ENCODE data around the gene KCNT2. TPM values are rescaled to one million over a fixed set of nuclear protein-coding genes. Genes with fewer than 3 reads are reported as not detected.

The KCNT2 gene
- total RNA-seq, 4 donors from 2014 or later: 0.35 to 0.88 (median 0.51) TPM; not detected in 1

DNA sequence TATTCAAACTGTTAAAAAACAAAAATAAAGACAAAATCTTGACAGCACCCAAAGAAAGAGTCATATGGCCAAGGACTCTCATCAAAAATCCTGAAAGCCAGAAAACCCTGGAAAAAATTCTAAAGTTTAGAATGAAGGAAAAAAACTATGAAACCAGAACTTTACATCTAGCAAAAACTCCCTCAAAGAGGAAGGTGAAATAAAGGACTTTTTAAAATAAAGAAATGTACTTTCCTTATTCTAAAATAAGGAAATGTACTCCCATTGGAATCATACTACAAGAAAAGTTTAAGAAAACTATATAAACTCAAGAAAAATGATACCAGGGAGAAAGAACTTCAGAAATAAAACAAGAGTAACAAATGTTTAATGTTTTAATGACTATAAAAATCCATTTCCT, 206.3 kb downstream of the KCNT2 start:
- ATAC-seq: no peak
- Histone ChIP-seq H3K36me3 (no peaks in the 10 kb centered on the region), H3K9me3 (no peaks in the 10 kb centered on the region), H3K4me3 (no peak overlapping the region), H3K4me1 (no peaks in the 10 kb centered on the region), H3K27me3 (no peaks in the 10 kb centered on the region), H3K27ac (no peak overlapping the region)
- TF ChIP-seq, protein P1, sequence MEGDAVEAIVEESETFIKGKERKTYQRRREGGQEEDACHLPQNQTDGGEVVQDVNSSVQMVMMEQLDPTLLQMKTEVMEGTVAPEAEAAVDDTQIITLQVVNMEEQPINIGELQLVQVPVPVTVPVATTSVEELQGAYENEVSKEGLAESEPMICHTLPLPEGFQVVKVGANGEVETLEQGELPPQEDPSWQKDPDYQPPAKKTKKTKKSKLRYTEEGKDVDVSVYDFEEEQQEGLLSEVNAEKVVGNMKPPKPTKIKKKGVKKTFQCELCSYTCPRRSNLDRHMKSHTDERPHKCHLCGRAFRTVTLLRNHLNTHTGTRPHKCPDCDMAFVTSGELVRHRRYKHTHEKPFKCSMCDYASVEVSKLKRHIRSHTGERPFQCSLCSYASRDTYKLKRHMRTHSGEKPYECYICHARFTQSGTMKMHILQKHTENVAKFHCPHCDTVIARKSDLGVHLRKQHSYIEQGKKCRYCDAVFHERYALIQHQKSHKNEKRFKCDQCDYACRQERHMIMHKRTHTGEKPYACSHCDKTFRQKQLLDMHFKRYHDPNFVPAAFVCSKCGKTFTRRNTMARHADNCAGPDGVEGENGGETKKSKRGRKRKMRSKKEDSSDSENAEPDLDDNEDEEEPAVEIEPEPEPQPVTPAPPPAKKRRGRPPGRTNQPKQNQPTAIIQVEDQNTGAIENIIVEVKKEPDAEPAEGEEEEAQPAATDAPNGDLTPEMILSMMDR (IDR thresholded peaks at IDR 0.05 in 4 of 5, conservative IDR thresholded peaks at IDR 0.05 in 1 of 5): no peak
- no peak for TF ChIP-seq POLR2A (IDR thresholded peaks at IDR 0.05)
- no peak for DNase-seq
- in situ Hi-C loops (cut with MboI; ENCODE audit: low sequenced_read_pairs in 4 of 4) (no loop called here), intact Hi-C loops (cut with DNase I; ENCODE audit: low total_unique reads) (no loop called here)

GRCh38 chr1:196401452-196401833, 206.8 kb downstream of the KCNT2 start:
- intact Hi-C loops (cut with DNase I; ENCODE audit: low total_unique reads) (no loop called here), in situ Hi-C loops (cut with MboI; ENCODE audit: low sequenced_read_pairs in 4 of 4) (no loop called here)
- Histone ChIP-seq H3K4me3 (no peak overlapping the region), H3K27ac (peak overlapping the region in 1 of 4 donors; percentile 15), H3K4me1 (no peaks in the 10 kb centered on the region), H3K36me3 (no peaks in the 10 kb centered on the region), H3K9me3 (no peaks in the 10 kb centered on the region), H3K27me3 (no peaks in the 10 kb centered on the region)
- DNase-seq: no peak
- no peak for ATAC-seq
- no peak for TF ChIP-seq POLR2A (IDR thresholded peaks at IDR 0.05)
- TF ChIP-seq, protein P1 (IDR thresholded peaks at IDR 0.05 in 4 of 5, conservative IDR thresholded peaks at IDR 0.05 in 1 of 5): no peak

DNA sequence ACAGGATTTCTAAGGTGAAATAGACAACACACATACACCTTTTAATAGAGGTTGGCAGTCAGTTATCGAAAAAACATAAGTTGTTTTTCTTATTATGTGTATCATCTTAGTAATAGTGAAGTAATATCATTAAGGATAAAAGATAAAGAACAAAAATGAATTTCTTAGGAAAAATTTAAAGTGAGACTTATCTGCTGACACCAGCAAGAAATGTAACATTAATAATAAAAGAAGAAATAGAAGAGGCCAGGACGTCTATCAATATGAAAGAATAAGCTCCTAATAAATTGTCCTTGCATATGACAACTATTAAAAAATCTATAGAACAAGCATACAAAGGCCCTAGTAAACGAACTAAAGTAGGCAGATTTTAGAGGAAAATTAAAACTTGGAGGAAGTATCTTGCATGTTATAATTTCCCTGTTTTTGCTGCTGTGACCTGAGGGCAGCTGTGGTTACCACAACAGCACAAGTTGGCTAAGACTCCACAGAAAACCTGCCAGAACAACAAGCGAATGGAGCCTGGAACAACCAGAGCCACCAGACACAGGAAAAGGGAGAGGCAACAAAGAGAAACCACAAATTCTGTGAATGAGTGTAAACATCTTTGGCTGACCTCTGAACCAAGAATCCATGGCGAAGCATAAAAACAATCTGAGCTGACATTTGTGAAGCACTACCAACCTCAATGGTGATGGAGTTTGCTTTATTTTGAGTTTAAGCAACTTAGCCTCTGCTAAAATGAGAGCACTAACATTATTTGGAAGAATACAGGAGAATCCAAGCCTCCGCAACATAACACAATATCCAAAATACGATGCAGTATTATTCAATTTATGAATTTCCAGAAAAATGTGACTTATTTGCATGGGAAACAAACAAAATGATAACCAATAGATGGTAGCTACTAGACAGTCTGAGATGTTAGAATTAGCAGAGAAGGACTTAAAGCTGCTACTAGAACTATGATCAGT, 207.5 kb downstream of the KCNT2 start:
- intact Hi-C loops (cut with DNase I; ENCODE audit: low total_unique reads) (no loop called here), in situ Hi-C loops (cut with MboI; ENCODE audit: low sequenced_read_pairs in 4 of 4) (no loop called here)
- Histone ChIP-seq H3K4me3 (no peak overlapping the region), H3K4me1 (no peaks in the 10 kb centered on the region), H3K27me3 (no peaks in the 10 kb centered on the region), H3K36me3 (no peaks in the 10 kb centered on the region), H3K9me3 (no peaks in the 10 kb centered on the region), H3K27ac (peak overlapping the region in 1 of 4 donors; percentile 15)
- ATAC-seq (peak; percentile 36 to 69), DNase-seq (peak; percentile 11 to 41)
- TF ChIP-seq POLR2A (IDR thresholded peaks at IDR 0.05): no peak
- TF ChIP-seq, protein P1 (IDR thresholded peaks at IDR 0.05 in 4 of 5, conservative IDR thresholded peaks at IDR 0.05 in 1 of 5): no peak

- Histone ChIP-seq H3K4me1 (no peaks in the 10 kb centered on the region), H3K9me3 (no peaks in the 10 kb centered on the region), H3K27ac (no peak overlapping the region), H3K27me3 (no peaks in the 10 kb centered on the region), H3K4me3 (no peak overlapping the region), H3K36me3 (no peaks in the 10 kb centered on the region)
- intact Hi-C loops (cut with DNase I; ENCODE audit: low total_unique reads) (no loop called here), in situ Hi-C loops (cut with MboI; ENCODE audit: low sequenced_read_pairs in 4 of 4) (no loop called here)
- TF ChIP-seq, protein P1 (IDR thresholded peaks at IDR 0.05 in 4 of 5, conservative IDR thresholded peaks at IDR 0.05 in 1 of 5): no peak
- TF ChIP-seq POLR2A (IDR thresholded peaks at IDR 0.05): no peak
- no peak for DNase-seq
- ATAC-seq: no peak
These were observed 208.5 kb downstream of the KCNT2 start for GRCh38 chr1:196399713-196400112.

All from gastrocnemius medialis (tissue), 4 donors.